Suprapubic skin (tissue), 4 donors: Measurements from ENCODE around the gene ZBTB45. TPM values are rescaled to one million over a fixed set of nuclear protein-coding genes. Genes with fewer than 3 reads are reported as not detected.

Source experiments
- DNase-seq, 2 donors: peaks; one replicate each; pipeline ENCODE4 v3.0.0-alpha.2; 2019; ENCODE audit warnings: low spot score in 2 of 2
- H3K27ac ChIP-seq: fragments of 200-600 bp; sonication (generic); one replicate; pipeline ENCODE4 v1.5.1; 2019
- H3K27me3 ChIP-seq: fragments of 200-600 bp; sonication (generic); one replicate; pipeline ENCODE4 v1.5.1; 2019
- H3K36me3 ChIP-seq: fragments of 200-600 bp; sonication (generic); one replicate; pipeline ENCODE4 v1.5.1; 2019
- H3K4me1 ChIP-seq: fragments of 200-600 bp; sonication (generic); one replicate; pipeline ENCODE4 v1.5.1; 2019
- H3K4me3 ChIP-seq: fragments of 200-600 bp; sonication (generic); one replicate; pipeline ENCODE4 v1.5.1; 2019; ENCODE audit warnings: mild to moderate bottlenecking
- H3K9me3 ChIP-seq: fragments of 200-600 bp; sonication (generic); one replicate; pipeline ENCODE4 v1.5.1; 2019
- EP300 ChIP-seq: sonication (generic); formaldehyde crosslinking; IDR thresholded peaks from one replicate; pipeline ENCODE4 v1.6.1; 2017; ENCODE audit warnings: antibody characterized with exemption
- POLR2A ChIP-seq, 2 donors: fragments of 450-650 bp; IDR thresholded peaks; one replicate each; pipeline ENCODE4 v1.6.1; 2017; ENCODE audit warnings: antibody characterized with exemption in 2 of 2, mild to moderate bottlenecking in 2 of 2, moderate library complexity in 2 of 2
- POLR2AphosphoS5 ChIP-seq, 3 donors: sonication (generic); formaldehyde crosslinking; IDR thresholded peaks; one replicate each; pipeline ENCODE4 v1.6.1; 2017; ENCODE audit warnings: antibody characterized with exemption in 3 of 3
- WGBS: methylation state at CpG from one replicate; pipeline ENCODE4 v1.1.5; 2018; 5-methylcytosine and 5-hydroxymethylcytosine counted together
- total RNA-seq, 4 donors: library from RNA; depleted of rRNA; stranded (reverse); fragments of >200 nt; gene quantifications; one replicate each; pipeline ENCODE4 v1.1.0, GENCODE V29; 2016
- TF ChIP-seq, protein P1 (sequence below), 2 donors: fragments of 200-600 bp in 1 of 2; fragments of 450-650 bp in 1 of 2; sonication (generic) in 1 of 2; IDR thresholded peaks; one replicate each; pipeline ENCODE4 v1.5.1; 2016 to 2019; ENCODE audit warnings: antibody characterized with exemption in 2 of 2, mild to moderate bottlenecking in 1 of 2, moderate library complexity in 1 of 2

Gene ZBTB45
- total RNA-seq, 4 donors from 2014 or later, result 6.7 to 20.7 (median 15.8) TPM

DNA sequence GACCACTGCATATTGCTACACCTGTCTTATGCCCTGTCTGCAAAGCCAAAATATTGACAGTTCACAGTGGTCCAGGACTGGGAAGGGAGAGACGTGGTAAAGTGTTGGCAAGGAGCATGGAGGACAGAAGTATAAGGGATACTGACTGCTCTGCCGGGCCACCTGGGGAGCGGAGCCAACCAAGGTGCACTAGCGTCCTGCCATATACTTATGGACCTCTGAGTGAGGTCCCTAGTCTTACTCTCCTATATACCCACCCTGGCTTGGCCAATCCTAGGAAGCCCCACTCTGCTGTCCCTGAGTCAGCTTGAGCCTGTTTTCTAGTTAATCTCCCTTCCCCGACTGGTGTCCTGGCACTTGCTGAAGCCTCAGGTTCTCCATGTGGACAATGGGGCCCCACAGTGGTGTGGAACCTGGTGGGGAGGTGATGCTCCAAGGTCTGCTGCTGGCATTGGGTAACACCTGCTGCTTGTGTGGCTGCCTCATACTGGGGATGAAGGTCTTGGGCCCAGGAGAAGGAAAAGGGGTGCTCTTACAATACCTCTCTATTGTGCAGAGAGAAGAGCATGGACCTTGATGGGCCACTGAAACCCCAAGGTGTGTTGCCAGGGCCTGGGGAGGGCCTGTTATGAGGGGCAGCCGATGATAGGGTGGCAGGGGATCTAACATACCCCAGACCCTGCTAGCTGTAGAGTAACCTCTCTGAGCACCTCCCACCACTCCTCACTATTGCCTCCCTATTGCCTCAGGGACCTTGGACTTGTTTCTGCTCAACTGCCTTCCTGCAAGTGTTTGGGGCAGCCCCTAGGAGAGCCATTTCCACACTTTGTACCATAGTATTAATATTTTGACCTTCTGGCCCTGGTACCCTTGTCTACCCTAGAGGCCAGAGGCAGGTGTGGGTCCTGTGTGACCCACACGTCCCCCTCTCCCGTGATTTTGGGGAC lies 17.5 kb upstream of the ZBTB45 start:
- peak in 1 of 2 donors; percentile 44 for DNase-seq
- Histone ChIP-seq H3K27ac (no peak overlapping the region), H3K4me3 (no peak overlapping the region), H3K4me1 (peaks cover 13% of the 10 kb centered on the region), H3K36me3 (no peaks in the 10 kb centered on the region), H3K27me3 (peaks cover 27% of the 10 kb centered on the region), H3K9me3 (no peaks in the 10 kb centered on the region)
- WGBS, result 81% methylated on average over 6 of the region's 8 CpGs
- TF ChIP-seq, protein P1, sequence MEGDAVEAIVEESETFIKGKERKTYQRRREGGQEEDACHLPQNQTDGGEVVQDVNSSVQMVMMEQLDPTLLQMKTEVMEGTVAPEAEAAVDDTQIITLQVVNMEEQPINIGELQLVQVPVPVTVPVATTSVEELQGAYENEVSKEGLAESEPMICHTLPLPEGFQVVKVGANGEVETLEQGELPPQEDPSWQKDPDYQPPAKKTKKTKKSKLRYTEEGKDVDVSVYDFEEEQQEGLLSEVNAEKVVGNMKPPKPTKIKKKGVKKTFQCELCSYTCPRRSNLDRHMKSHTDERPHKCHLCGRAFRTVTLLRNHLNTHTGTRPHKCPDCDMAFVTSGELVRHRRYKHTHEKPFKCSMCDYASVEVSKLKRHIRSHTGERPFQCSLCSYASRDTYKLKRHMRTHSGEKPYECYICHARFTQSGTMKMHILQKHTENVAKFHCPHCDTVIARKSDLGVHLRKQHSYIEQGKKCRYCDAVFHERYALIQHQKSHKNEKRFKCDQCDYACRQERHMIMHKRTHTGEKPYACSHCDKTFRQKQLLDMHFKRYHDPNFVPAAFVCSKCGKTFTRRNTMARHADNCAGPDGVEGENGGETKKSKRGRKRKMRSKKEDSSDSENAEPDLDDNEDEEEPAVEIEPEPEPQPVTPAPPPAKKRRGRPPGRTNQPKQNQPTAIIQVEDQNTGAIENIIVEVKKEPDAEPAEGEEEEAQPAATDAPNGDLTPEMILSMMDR (IDR thresholded peaks at IDR 0.05), result no peak
- TF ChIP-seq POLR2AphosphoS5 (IDR thresholded peaks at IDR 0.05) (no peak), POLR2A (IDR thresholded peaks at IDR 0.05) (no peak), EP300 (no peak)

DNA sequence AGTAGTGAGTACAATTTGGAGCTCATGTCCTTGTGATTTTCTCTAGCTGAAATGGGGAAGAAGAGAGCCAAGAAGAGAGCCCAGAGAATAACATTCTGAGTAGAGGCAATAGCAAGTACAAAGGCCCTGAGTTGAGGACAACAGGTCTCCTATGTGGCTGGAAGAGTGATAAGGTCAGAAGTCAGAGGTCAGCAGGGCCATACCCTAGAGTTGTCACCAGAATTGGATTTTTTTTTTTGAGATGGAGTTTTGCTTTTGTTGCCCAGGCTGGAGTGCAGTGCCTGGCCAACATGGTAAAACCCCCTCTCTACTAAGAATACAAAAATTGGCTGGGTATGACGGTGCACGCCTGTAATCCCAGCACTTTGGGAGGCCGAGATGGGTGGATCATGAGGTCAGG lies 16.2 kb upstream of the ZBTB45 start:
- TF ChIP-seq, protein P1 (IDR thresholded peaks at IDR 0.05), result no peak
- TF ChIP-seq POLR2AphosphoS5 (IDR thresholded peaks at IDR 0.05) (no peak), EP300 (no peak), POLR2A (IDR thresholded peaks at IDR 0.05) (no peak)
- H3K9me3 ChIP-seq, result no peaks in the 10 kb centered on the region
- peaks cover 13% of the 10 kb centered on the region for H3K4me1 ChIP-seq
- peaks cover 38% of the 10 kb centered on the region for H3K27me3 ChIP-seq
- no peak overlapping the region for H3K27ac ChIP-seq
- 97% methylated on average over 3 of the region's 3 CpGs for WGBS
- DNase-seq, result no peak
- no peak overlapping the region for H3K4me3 ChIP-seq
- H3K36me3 ChIP-seq, result no peaks in the 10 kb centered on the region

DNA sequence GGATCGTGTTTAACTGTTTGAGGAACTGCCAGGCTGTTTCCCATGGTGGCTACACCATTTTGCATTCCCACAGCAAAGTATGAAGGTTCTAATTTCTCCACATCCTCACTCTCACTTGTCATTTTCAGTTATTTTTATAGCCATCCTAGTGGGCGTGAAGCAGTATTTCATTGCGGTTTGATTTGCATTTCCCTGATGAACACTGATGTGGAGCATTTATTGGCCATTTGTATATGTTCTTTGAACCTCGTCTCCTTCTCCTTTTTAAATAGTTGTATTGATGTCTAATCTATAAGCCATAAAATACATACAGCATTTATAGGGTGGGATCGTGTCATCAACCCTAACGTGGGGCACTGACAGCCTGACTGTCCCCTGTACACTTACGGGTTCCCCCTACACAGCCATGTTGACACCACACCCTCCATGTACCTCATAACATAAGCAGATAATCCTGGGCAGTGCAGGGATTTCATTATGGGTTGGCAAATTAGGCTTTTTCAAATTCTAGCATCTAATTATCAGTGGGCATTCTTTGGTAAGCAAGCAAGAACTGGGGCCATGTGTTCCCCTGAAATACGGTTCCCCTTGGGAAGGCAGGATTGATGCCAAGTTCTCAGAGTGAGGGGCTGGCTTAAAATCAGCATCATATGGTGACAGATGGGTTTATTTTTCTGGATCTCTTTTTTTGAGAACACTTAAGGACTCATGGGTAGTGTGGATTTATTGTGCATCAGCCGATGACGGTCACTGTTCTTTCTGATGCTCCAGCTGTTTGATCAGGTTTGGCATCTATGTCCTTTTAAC lies 11.6 kb upstream of the ZBTB45 start:
- no peak for TF ChIP-seq POLR2A (IDR thresholded peaks at IDR 0.05)
- WGBS, result 64% methylated on average over 10 of the region's 10 CpGs
- Histone ChIP-seq H3K27me3 (peaks cover 16% of the 10 kb centered on the region), H3K36me3 (no peaks in the 10 kb centered on the region), H3K27ac (no peak overlapping the region), H3K9me3 (no peaks in the 10 kb centered on the region), H3K4me3 (no peak overlapping the region), H3K4me1 (no peaks in the 10 kb centered on the region)
- DNase-seq, result no peak

DNA sequence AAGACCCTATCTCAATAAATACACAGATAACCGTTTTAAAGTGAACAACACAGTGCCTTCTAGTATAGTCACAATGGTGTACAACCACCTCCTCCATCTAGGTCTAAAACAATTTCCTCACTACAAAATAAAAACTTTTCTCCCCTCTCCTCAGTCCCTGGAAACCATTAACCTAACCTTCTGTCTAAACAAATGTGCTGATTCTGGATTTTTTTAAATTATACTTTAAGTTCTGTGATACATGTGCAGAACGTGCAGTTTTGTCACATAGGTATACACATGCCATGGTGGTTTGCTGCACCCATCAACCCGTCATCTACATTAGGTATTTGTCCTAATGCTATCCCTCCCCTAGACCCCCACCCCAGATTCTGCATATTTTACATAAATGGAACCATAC lies 9.8 kb upstream of the ZBTB45 start:
- Histone ChIP-seq H3K4me3 (no peak overlapping the region), H3K4me1 (no peaks in the 10 kb centered on the region), H3K36me3 (no peaks in the 10 kb centered on the region), H3K9me3 (no peaks in the 10 kb centered on the region), H3K27me3 (peaks cover 16% of the 10 kb centered on the region), H3K27ac (no peak overlapping the region)
- WGBS, result 89% methylated on average over 3 of the region's 3 CpGs
- no peak for DNase-seq
- TF ChIP-seq EP300 (no peak), POLR2AphosphoS5 (IDR thresholded peaks at IDR 0.05) (no peak)
- TF ChIP-seq, protein P1 (IDR thresholded peaks at IDR 0.05), result no peak

DNA sequence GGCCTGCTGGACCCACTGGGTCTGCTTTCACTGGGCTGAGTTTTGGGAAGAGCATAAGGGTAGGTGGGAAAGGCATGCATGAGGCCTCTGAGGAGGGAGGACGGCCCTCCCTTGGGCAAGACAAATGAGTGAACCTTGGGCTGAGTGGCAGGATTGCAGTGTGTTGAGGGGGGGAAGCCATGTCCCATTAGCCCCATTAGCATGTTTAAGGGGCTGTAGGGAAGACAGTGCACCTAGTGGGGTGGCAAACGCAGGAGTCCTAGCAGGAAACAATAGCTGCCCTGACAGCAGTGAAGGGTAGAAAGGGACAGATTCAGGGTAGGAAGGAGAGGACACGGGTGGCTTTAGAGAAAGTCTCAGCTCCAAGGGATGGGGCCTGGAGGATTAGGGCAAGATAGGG lies 3.1 kb upstream of the ZBTB45 start:
- DNase-seq, result no peak
- WGBS, result 86% methylated on average over 3 of the region's 3 CpGs
- H3K27me3 ChIP-seq, result no peaks in the 10 kb centered on the region
- no peak for TF ChIP-seq POLR2AphosphoS5 (IDR thresholded peaks at IDR 0.05)
- TF ChIP-seq EP300, result no peak
- TF ChIP-seq, protein P1 (IDR thresholded peaks at IDR 0.05), result no peak
- no peak for TF ChIP-seq POLR2A (IDR thresholded peaks at IDR 0.05)
- no peaks in the 10 kb centered on the region for H3K36me3 ChIP-seq
- H3K4me3 ChIP-seq, result no peak overlapping the region
- H3K9me3 ChIP-seq, result no peaks in the 10 kb centered on the region
- H3K27ac ChIP-seq, result no peak overlapping the region
- H3K4me1 ChIP-seq, result peaks cover 23% of the 10 kb centered on the region
